PC-3 (cell line): ENCODE data around the gene PHC2.

Experiments
- CTCF ChIP-seq: fragments of 300-600 bp; sonication (generic); conservative IDR thresholded peaks from 2 replicates; pipeline ENCODE4 v1.5.1; 2017; ENCODE audit warnings: antibody characterized with exemption, low read depth, mild to moderate bottlenecking, low read length
- EZH2phosphoT487 ChIP-seq: fragments of 300-600 bp; sonication (generic); IDR thresholded peaks from 2 replicates; pipeline ENCODE4 v1.6.1; 2018; ENCODE audit warnings: mild to moderate bottlenecking, antibody characterized with exemption, low read length, borderline replicate concordance

- TF ChIP-seq CTCF: no peak
- TF ChIP-seq EZH2phosphoT487: no peak
These were observed 7.7 kb upstream of the PHC2 start for GRCh38 chr1:33438364-33439160.
